Embryonic facial prominence (tissue), 1 donor: ENCODE results near the gene INTS3.
"Not testable (repeated sequence)": the region's sequence is repeated elsewhere in the genome, so short reads cannot be mapped to it uniquely, and the experiment has no call there.

Source experiments
- DNase-seq: peaks from one replicate; pipeline ENCODE4 v3.0.0-alpha.2; 2016; ENCODE audit errors: extremely low spot score

The INTS3 gene

GRCh38 chr1:153705484-153705883 lies 22.4 kb upstream of the INTS3 start:
- no peak for DNase-seq

GRCh38 chr1:153711026-153711425 lies 16.8 kb upstream of the INTS3 start:
- no peak for DNase-seq

GRCh38 chr1:153716211-153716610 lies 11.6 kb upstream of the INTS3 start:
- not testable (repeated sequence) for DNase-seq

- no peak for DNase-seq
Measured at GRCh38 chr1:153717330-153717729, 10.5 kb upstream of the INTS3 start.

GRCh38 chr1:153723687-153724086 lies 4.2 kb upstream of the INTS3 start:
- no peak for DNase-seq

- not testable (repeated sequence) for DNase-seq
Measured at GRCh38 chr1:153724634-153725033, 3.2 kb upstream of the INTS3 start.

GRCh38 chr1:153728305-153729066 lies 636 bp downstream of the INTS3 start:
- DNase-seq, result peak; percentile 39

- no peak for DNase-seq
Measured at GRCh38 chr1:153730468-153730988, 2.7 kb downstream of the INTS3 start.

GRCh38 chr1:153733970-153734369 lies 6.1 kb downstream of the INTS3 start:
- no peak for DNase-seq

- DNase-seq, result no peak
Measured at GRCh38 chr1:153734396-153735089, 6.7 kb downstream of the INTS3 start.

- no peak for DNase-seq
Measured at GRCh38 chr1:153735090-153735420, 7.2 kb downstream of the INTS3 start.

GRCh38 chr1:153741986-153742385 lies 14.1 kb downstream of the INTS3 start:
- DNase-seq, result no peak

- no peak for DNase-seq
Measured at GRCh38 chr1:153742411-153743142, 14.7 kb downstream of the INTS3 start.

GRCh38 chr1:153745417-153745816 lies 17.6 kb downstream of the INTS3 start:
- DNase-seq, result no peak

- DNase-seq, result no peak
Measured at GRCh38 chr1:153746174-153746573, 18.3 kb downstream of the INTS3 start.

- no peak for DNase-seq
Measured at GRCh38 chr1:153748903-153749302, 21.1 kb downstream of the INTS3 start.

GRCh38 chr1:153749408-153750005 lies 21.7 kb downstream of the INTS3 start:
- DNase-seq, result peak; percentile 70

- no peak for DNase-seq
Measured at GRCh38 chr1:153750026-153750995, 22.5 kb downstream of the INTS3 start.

- DNase-seq, result no peak
Measured at GRCh38 chr1:153752072-153752471, 24.2 kb downstream of the INTS3 start.

- no peak for DNase-seq
Measured at GRCh38 chr1:153752571-153753195, 24.8 kb downstream of the INTS3 start.
